Measurements from ENCODE around the gene RAB6B.

- TF ChIP-seq CTCF (IDR thresholded peaks at IDR 0.05; ENCODE audit: low read depth, low read length) (no peak), POLR2A (IDR thresholded peaks at IDR 0.05; ENCODE audit: extremely low read depth, insufficient read length) (no peak)
Observed at GRCh38 chr3:133803469-133803868, 92.2 kb downstream of the RAB6B start.

Measured in NB4 (cell line).